Peyer's patch (tissue), 4 donors: ENCODE data around the gene AUNIP.

Experiments used
- CTCF ChIP-seq, 6 experiments: fragments of 450-650 bp in 4 of 6; fragments of 200-600 bp in 2 of 6; sonication (generic) in 1 of 6; IDR thresholded peaks; one replicate each; pipeline ENCODE4 v1.5.1; 2017 to 2019; ENCODE audit warnings: antibody characterized with exemption in 6 of 6, mild to moderate bottlenecking in 3 of 6, moderate library complexity in 1 of 6
- POLR2A ChIP-seq, 2 donors: fragments of 450-650 bp; IDR thresholded peaks; one replicate each; pipeline ENCODE4 v1.5.1; 2017; ENCODE audit warnings: antibody characterized with exemption in 2 of 2, mild to moderate bottlenecking in 2 of 2, moderate library complexity in 2 of 2

GRCh38 chr1:25831569-25832196 lies 27.6 kb downstream of the AUNIP start:
- TF ChIP-seq POLR2A (IDR thresholded peaks at IDR 0.05): no peak
- TF ChIP-seq CTCF (IDR thresholded peaks at IDR 0.05): no peak
